PC-3 (cell line): ENCODE data around the gene L3MBTL4.
"Not testable (repeated sequence)": the region's sequence is repeated elsewhere in the genome, so short reads cannot be mapped to it uniquely, and the experiment has no call there.

Source experiments
- EZH2phosphoT487 ChIP-seq: fragments of 300-600 bp; sonication (generic); IDR thresholded peaks from 2 replicates; pipeline ENCODE4 v1.6.1; 2018; ENCODE audit warnings: mild to moderate bottlenecking, antibody characterized with exemption, low read length, borderline replicate concordance
- TF ChIP-seq, protein P1 (sequence below): fragments of 300-600 bp; sonication (generic); conservative IDR thresholded peaks from 2 replicates; pipeline ENCODE4 v1.5.1; 2017; ENCODE audit warnings: antibody characterized with exemption, low read depth, mild to moderate bottlenecking, low read length

DNA sequence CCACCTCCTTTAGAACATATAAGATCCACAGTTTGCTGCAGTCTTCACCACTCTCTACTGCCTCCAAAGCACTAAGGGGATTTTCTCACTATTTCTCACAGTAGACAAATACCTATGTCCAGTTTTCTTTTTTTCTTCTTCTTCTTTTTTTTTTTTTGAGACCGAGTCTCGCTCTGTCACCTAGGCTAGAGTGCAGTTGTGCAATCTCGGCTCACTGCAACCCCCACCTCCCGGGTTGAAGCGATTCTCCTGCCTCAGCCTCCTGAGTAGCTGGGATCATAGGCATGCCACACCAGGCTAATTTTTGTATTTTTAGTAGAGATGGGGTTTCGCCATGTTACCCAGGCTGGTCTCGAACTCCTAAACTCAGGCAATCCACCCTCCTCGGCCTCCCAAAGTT is 6.2 kb downstream of the L3MBTL4 start:
- TF ChIP-seq, protein P1, sequence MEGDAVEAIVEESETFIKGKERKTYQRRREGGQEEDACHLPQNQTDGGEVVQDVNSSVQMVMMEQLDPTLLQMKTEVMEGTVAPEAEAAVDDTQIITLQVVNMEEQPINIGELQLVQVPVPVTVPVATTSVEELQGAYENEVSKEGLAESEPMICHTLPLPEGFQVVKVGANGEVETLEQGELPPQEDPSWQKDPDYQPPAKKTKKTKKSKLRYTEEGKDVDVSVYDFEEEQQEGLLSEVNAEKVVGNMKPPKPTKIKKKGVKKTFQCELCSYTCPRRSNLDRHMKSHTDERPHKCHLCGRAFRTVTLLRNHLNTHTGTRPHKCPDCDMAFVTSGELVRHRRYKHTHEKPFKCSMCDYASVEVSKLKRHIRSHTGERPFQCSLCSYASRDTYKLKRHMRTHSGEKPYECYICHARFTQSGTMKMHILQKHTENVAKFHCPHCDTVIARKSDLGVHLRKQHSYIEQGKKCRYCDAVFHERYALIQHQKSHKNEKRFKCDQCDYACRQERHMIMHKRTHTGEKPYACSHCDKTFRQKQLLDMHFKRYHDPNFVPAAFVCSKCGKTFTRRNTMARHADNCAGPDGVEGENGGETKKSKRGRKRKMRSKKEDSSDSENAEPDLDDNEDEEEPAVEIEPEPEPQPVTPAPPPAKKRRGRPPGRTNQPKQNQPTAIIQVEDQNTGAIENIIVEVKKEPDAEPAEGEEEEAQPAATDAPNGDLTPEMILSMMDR, result not testable (repeated sequence)
- TF ChIP-seq EZH2phosphoT487, result not testable (repeated sequence)
